C4-2B (cell line): ENCODE measurements around the gene ABHD17A.

Experiments
- H3K27ac ChIP-seq: fragments of 450-650 bp; 2 replicates; pipeline ENCODE4 v1.5.1; 2017
- ZFX ChIP-seq: fragments of 450-650 bp; IDR thresholded peaks from 2 replicates; pipeline ENCODE4 v1.6.1; 2017
- TF ChIP-seq, protein P1 (sequence below): fragments of 450-650 bp; conservative IDR thresholded peaks from 2 replicates; pipeline ENCODE4 v1.5.1; 2017; ENCODE audit warnings: mild to moderate bottlenecking

The ABHD17A gene

DNA sequence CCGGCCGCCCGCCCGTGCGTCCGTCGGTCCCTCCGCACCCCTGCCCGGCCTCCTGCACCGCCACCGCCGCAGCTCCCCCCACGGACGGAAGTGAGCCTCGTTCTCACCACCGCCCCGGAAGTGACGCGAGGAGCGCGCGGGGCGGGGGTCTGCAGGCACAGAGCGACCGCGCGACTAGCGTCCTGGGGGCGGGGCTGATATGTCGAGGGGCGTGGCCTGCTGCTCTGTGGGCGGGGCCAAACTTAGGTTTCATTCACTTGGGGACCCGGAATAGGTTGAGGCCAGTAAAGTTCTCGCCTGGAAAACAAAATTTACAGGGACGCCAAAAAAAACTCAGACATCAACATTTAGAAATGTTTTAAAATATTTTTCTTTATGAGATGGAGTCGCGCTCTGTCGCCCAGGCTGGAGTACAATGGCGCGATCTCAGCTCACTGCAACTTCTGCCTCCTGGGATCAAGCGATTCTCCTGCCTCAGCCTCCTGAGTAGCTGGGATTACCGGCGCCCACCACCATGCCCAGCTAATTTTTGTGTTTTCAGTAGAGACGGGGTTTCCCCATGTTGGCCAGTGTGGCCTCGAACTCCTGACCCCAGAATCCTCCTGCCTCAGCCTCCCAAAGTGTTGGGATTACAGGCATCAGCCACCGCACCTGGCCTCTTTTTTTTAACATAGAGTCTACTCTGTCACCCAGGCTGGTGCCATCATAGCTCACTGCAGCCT, at the start of gene ABHD17A:
ABHD17A (minus strand) TSS at position 99 of the 722 bp plus-strand sequence. CDS start 3,930 bp downstream, outside the sequence.
- peak within 1 kb of the TSS; percentile 80 for H3K27ac ChIP-seq

DNA sequence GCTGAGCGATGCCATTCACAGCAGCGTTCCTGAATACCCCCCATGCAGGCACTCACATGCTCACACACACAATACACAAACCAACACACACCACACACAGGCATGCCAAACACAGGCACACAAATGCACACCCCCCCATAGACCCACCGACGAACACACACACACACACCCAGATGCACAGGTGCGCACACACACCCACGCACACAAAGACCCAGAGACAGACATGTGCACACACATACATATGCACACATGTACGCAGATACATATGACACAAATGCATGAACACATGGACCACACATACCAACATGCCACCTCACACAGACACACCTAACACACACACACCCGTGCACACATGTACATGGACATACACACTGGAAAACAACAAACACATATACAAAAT, 48.6 kb upstream of the ABHD17A start:
- H3K27ac ChIP-seq: no peak overlapping the region
- TF ChIP-seq ZFX: no peak
- TF ChIP-seq, protein P1, sequence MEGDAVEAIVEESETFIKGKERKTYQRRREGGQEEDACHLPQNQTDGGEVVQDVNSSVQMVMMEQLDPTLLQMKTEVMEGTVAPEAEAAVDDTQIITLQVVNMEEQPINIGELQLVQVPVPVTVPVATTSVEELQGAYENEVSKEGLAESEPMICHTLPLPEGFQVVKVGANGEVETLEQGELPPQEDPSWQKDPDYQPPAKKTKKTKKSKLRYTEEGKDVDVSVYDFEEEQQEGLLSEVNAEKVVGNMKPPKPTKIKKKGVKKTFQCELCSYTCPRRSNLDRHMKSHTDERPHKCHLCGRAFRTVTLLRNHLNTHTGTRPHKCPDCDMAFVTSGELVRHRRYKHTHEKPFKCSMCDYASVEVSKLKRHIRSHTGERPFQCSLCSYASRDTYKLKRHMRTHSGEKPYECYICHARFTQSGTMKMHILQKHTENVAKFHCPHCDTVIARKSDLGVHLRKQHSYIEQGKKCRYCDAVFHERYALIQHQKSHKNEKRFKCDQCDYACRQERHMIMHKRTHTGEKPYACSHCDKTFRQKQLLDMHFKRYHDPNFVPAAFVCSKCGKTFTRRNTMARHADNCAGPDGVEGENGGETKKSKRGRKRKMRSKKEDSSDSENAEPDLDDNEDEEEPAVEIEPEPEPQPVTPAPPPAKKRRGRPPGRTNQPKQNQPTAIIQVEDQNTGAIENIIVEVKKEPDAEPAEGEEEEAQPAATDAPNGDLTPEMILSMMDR: no peak

DNA sequence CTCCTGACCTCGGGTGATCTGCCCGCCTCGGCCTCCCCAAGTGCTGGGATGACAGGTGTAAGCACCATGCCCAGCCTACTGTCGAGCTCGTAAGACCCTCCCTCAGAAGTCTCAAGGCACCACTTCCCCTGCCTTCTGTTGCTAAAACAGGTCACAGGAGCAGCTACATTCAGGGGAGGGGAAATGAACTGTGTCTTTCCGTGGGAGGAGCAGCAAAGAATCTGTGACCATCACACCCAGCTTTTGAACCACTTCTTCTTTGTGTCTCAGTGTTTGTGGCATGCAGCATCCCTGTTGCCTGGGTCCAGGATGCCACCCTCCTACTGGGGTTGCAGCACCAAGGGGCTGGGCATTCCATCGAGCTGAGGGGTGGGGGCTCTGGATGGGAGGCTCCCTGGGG, 47.9 kb upstream of the ABHD17A start:
- no peak for TF ChIP-seq ZFX
- TF ChIP-seq, protein P1: no peak
- no peak overlapping the region for H3K27ac ChIP-seq

DNA sequence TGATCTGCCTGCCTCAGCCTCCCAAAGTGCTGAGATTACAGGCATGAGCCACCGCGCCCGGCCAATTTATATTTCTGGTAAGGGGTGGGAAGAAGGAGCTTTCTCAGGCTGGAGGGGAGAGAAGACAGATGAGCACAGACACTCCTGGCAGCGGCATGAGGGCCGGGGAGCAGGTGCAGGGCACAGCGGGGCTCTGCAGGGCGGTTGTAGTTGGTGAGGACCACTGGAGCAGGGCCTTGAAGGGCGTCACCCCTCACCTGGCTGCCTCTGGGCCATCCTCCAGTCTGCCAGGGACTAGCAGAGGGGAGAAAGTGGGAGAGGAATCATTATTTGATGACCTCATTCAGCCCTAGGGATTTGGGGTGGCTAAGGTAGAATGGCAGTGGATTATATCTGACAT, 47.1 kb upstream of the ABHD17A start:
- no peak overlapping the region for H3K27ac ChIP-seq

DNA sequence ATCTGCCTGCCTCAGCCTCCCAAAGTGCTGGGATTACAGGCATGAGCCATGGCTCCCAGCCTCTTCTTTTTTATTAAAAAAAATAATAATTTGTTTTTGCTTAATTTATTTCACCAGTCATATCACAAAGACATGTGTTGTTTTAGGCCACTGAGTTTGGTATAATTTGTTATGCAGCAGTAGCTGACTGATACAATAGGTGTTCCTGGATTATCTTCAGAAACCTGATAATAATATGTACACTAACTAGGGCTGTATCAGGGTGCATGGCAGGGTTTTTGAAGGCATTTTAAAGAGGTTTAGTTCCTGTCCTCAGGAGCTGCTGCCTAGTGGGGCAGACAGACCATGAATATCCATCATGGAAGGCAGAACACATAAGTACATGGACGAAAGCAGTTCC, 46.1 kb upstream of the ABHD17A start:
- H3K27ac ChIP-seq: no peak overlapping the region
- TF ChIP-seq ZFX: no peak
- TF ChIP-seq, protein P1: no peak

More for the DNA sequence above, 47.1 kb upstream of the ABHD17A start:
- TF ChIP-seq, protein P1: no peak
- TF ChIP-seq ZFX: no peak

DNA sequence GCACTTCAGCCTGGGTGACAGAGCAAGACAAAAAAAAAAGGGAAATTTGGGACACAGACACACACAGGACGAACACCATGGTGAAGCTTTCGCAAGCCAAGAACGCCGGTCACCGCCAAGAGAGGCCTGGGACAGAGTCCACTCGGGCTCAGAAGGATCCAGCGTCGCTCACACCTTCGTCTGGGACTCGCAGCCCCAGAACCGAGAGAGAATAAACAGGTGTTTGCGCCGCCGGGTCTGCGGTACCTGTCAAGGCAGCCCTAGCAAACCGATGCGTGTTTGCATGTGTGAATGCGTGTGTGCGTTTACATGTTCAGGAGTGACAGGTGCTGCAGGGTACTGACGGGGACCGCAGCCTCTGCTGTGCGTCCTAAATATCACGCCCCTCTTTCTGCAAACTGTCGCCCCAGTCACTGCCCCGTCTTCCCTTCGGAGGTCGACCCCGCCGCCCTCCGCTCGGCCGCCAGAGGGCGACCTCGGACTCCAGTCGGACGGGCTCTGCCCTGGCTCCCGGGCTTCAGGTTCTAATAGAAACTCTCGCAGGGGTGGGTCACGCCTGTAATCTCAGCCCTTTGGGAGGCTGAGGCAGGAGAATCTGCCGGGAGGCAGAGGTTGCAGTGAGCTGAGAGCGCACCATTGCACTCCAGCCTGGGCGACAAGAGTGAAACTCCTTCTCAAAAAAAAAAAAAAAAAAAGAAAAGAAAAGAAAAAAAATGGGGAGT, 43.9 kb upstream of the ABHD17A start:
- TF ChIP-seq ZFX: no peak
- TF ChIP-seq, protein P1: peak; percentile 96
- no peak overlapping the region for H3K27ac ChIP-seq

DNA sequence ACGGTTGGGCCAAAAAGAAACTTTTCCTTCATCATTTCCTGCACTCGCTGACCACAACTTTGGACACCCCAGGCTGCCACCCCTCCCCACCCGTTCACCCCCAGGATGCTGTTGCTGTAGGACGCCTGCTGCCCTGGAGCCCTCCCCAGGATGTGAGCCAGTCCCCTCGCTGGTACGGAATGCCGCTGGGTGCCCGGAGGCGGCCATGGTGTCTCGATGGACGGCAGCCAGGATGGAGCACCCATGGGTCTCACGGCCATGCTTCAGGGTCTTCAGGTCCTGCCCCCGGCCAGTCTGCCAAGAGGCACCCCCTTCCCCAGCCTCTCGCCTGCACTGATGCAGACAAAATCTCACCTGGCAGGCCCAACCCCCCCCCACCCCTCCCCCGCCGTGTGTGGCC, 40.2 kb upstream of the ABHD17A start:
- H3K27ac ChIP-seq: no peak overlapping the region
- no peak for TF ChIP-seq ZFX
- TF ChIP-seq, protein P1: no peak
